HL-60 (cell line): ENCODE results near the gene REXO2.

Experiments used
- CTCF ChIP-seq: IDR thresholded peaks from one replicate; pipeline ENCODE4 v1.5.1; 2011; ENCODE audit warnings: low read length, control low read depth, inconsistent platforms; ENCODE audit not compliant: insufficient read depth
- GABPA ChIP-seq: IDR thresholded peaks from 2 replicates; pipeline ENCODE4 v1.6.1; 2012; ENCODE audit warnings: low read depth
- POLR2AphosphoS5 ChIP-seq: IDR thresholded peaks from 2 replicates; pipeline ENCODE4 v1.6.1; 2012; ENCODE audit warnings: low read depth
- REST ChIP-seq: IDR thresholded peaks from 2 replicates; pipeline ENCODE4 v1.6.1; 2012; ENCODE audit warnings: low read depth; ENCODE audit not compliant: insufficient replicate concordance
- SPI1 ChIP-seq: IDR thresholded peaks from 2 replicates; pipeline ENCODE4 v1.6.1; 2012; ENCODE audit warnings: low read depth, mild to moderate bottlenecking, borderline replicate concordance

- TF ChIP-seq CTCF (no peak), POLR2AphosphoS5 (no peak), GABPA (no peak), REST (no peak), SPI1 (no peak)
These were observed 8.6 kb downstream of the REXO2 start for GRCh38 chr11:114447892-114448291.
